Liver (tissue), 9 donors: ENCODE data around the gene SLC5A2. TPM values are rescaled to one million over a fixed set of nuclear protein-coding genes. Genes with fewer than 3 reads are reported as not detected.

Experiments used
- DNase-seq: peaks from one replicate; pipeline ENCODE4 v3.0.0-alpha.2; 2017; ENCODE audit warnings: low spot score
- H3K27ac ChIP-seq, 2 donors: one replicate each; pipeline ENCODE4 v1.7.0; 2013; ENCODE audit warnings: inconsistent platforms in 2 of 2, low read length in 2 of 2, control low read depth in 1 of 2, low read depth in 1 of 2, mild to moderate bottlenecking in 1 of 2
- H3K27me3 ChIP-seq, 4 donors: one replicate each; pipeline versions ENCODE4 v1.6.1 to v1.7.0; 2013; ENCODE audit warnings: low read length in 3 of 4, inconsistent platforms in 1 of 4, mild to moderate bottlenecking in 1 of 4, moderate library complexity in 1 of 4; ENCODE audit not compliant: control insufficient read depth in 4 of 4, insufficient read depth in 4 of 4
- H3K36me3 ChIP-seq, 4 donors: one replicate each; pipeline versions ENCODE4 v1.6.1 to v1.7.0; 2013; ENCODE audit warnings: low read length in 3 of 4, mild to moderate bottlenecking in 3 of 4, low read depth in 1 of 4, moderate library complexity in 1 of 4; ENCODE audit not compliant: control insufficient read depth in 4 of 4, insufficient read depth in 3 of 4
- H3K4me1 ChIP-seq, 4 donors: one replicate each; pipeline versions ENCODE4 v1.6.1 to v1.7.0; 2013; ENCODE audit warnings: low read length in 3 of 4, mild to moderate bottlenecking in 3 of 4, moderate library complexity in 1 of 4; ENCODE audit not compliant: control insufficient read depth in 4 of 4, insufficient read depth in 4 of 4
- H3K4me3 ChIP-seq, 3 donors: one replicate each; pipeline versions ENCODE4 v1.6.1 to v1.7.0; 2013; ENCODE audit warnings: low read length in 3 of 3, control low read depth in 1 of 3, low read depth in 1 of 3, mild to moderate bottlenecking in 1 of 3
- H3K9ac ChIP-seq, 2 donors: one replicate each; pipeline ENCODE4 v1.7.0; 2013; ENCODE audit warnings: low read length in 2 of 2, mild to moderate bottlenecking in 2 of 2, moderate library complexity in 2 of 2, control low read depth in 1 of 2, low read depth in 1 of 2
- H3K9me3 ChIP-seq, 4 donors: one replicate each; pipeline versions ENCODE4 v1.6.1 to v1.7.0; 2013; ENCODE audit warnings: low read length in 3 of 4; ENCODE audit not compliant: control insufficient read depth in 4 of 4
- EGR1 ChIP-seq, 2 donors: IDR thresholded peaks; 2 replicates each; pipeline ENCODE4 v1.6.1; 2016 to 2018; ENCODE audit warnings: antibody characterized with exemption in 2 of 2, low read depth in 2 of 2
- FOXA1 ChIP-seq: IDR thresholded peaks from 2 replicates; pipeline ENCODE4 v1.6.1; 2016; ENCODE audit warnings: antibody characterized with exemption
- FOXA2 ChIP-seq: IDR thresholded peaks from 2 replicates; pipeline ENCODE4 v1.6.1; 2016; ENCODE audit warnings: antibody characterized with exemption
- GABPA ChIP-seq, 2 donors: IDR thresholded peaks in 1 of 2; conservative IDR thresholded peaks in 1 of 2; 2 replicates each; pipeline ENCODE4 v1.6.1; 2016; ENCODE audit warnings: antibody characterized with exemption in 2 of 2, mild to moderate bottlenecking in 1 of 2, moderate library complexity in 1 of 2
- HNF4A ChIP-seq, 2 donors: conservative IDR thresholded peaks; 2 replicates each; pipeline ENCODE4 v1.6.1; 2016; ENCODE audit warnings: antibody characterized with exemption in 2 of 2, mild to moderate bottlenecking in 2 of 2
- JUND ChIP-seq, 2 donors: IDR thresholded peaks; 2 replicates each; pipeline ENCODE4 v1.6.1; 2016; ENCODE audit warnings: antibody characterized with exemption in 2 of 2
- NR2F2 ChIP-seq: IDR thresholded peaks from 2 replicates; pipeline ENCODE4 v1.6.1; 2016; ENCODE audit warnings: antibody characterized with exemption
- RAD21 ChIP-seq, 2 donors: IDR thresholded peaks; 2 replicates each; pipeline ENCODE4 v1.6.1; 2016; ENCODE audit warnings: antibody characterized with exemption in 2 of 2, mild to moderate bottlenecking in 2 of 2
- RXRA ChIP-seq, 2 donors: IDR thresholded peaks; 2 replicates each; pipeline ENCODE4 v1.6.1; 2017 to 2018; ENCODE audit warnings: antibody characterized with exemption in 2 of 2, mild to moderate bottlenecking in 1 of 2
- SP1 ChIP-seq: IDR thresholded peaks from 2 replicates; pipeline ENCODE4 v1.6.1; 2018; ENCODE audit warnings: antibody characterized with exemption, mild to moderate bottlenecking
- TAF1 ChIP-seq: conservative IDR thresholded peaks from 2 replicates; pipeline ENCODE4 v1.6.1; 2016; ENCODE audit warnings: antibody characterized with exemption, mild to moderate bottlenecking
- YY1 ChIP-seq: IDR thresholded peaks from 2 replicates; pipeline ENCODE4 v1.6.1; 2016; ENCODE audit warnings: antibody characterized with exemption, mild to moderate bottlenecking
- WGBS: extraction: QIAGEN DNeasy Blood & Tissue Kit; methylation state at CpG from one replicate; pipeline ENCODE4 v1.1.7; 2013; 5-methylcytosine and 5-hydroxymethylcytosine counted together
- polyA plus RNA-seq, 2 donors: library from polyadenylated mRNA; stranded (reverse) in 1 of 2; unstranded in 1 of 2; fragments of 200-250 nt in 1 of 2; fragments of >200 nt in 1 of 2; fragmentation: Nextera tagmentation in 1 of 2; extraction: Ambion mirVana in 1 of 2; gene quantifications; one replicate each; pipeline versions ENCODE4 v1.2.1 to v1.2.3, GENCODE V29; 2013 to 2015
- total RNA-seq, 2 donors: library from RNA; depleted of rRNA; stranded (reverse); fragments of >200 nt; gene quantifications; one replicate each; pipeline ENCODE4 v1.2.3, GENCODE V29; 2014
- TF ChIP-seq, protein P1 (sequence below): IDR thresholded peaks from 2 replicates; pipeline ENCODE4 v1.6.1; 2016; ENCODE audit warnings: antibody characterized with exemption
- TF ChIP-seq, protein P2 (sequence below): fragments of 150-350 bp; IDR thresholded peaks from 2 replicates; pipeline ENCODE4 v1.5.1; 2017; ENCODE audit warnings: improper control_type of control experiment, low read depth, low read length; ENCODE audit not compliant: missing input control
- TF ChIP-seq, protein P3 (sequence below): IDR thresholded peaks from 2 replicates; pipeline ENCODE4 v1.6.1; 2016; ENCODE audit warnings: antibody characterized with exemption
- donor health status: healthy.
- donor health status: healthy.
- donor health status: healthy.
- donor health status: healthy.
- donor health status: healthy.

SLC5A2 gene
- total and polyA plus RNA-seq, 4 donors, result 0.14 to 8.1 (median 0.93) TPM; not detected in 1

- peaks cover 3 to 35% (median 16%) of the 10 kb centered on the region in 4 donors for H3K36me3 ChIP-seq
- DNase-seq, result no peak
- WGBS, result 93% methylated on average over 22 of the region's 22 CpGs
Measured at GRCh38 chr16:31489616-31490584, 7.0 kb downstream of the SLC5A2 start.

DNA sequence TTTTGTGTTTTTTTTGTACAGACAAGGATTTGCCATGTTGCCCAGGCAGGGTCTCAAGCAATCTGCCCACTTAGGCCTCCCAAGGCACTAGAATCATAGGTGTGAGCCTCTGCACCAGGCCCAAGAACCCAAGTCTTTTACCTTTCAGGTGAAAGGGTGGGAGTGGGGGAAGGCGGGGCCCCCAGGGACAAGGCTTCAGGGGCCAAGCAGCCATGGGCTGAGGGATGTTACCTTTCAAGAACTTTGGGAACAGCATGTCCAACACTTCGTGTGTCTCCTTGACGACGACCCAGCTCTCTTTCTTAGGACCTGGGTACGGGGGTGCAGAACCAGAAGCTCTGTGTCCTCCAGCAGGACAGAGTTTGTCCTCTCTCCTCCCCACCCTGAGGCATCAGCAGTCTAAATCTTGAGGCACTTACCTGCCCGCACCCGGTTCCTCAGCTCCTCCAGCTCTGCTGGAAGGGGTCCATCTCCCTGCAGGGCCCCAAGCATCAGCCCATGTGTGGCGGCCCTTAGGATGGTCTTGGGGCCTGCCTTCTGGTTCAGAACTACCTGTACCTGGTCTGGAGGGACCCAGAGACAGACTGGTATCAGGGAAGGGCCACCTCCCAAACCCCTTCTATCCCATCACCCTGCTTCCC is 9.0 kb downstream of the SLC5A2 start:
- H3K9ac ChIP-seq, result no peak overlapping the region
- H3K4me1 ChIP-seq, result peaks cover 3 to 17% (median 11%) of the 10 kb centered on the region in 4 donors
- no peaks in the 10 kb centered on the region for H3K9me3 ChIP-seq
- no peak for DNase-seq
- no peak overlapping the region for H3K4me3 ChIP-seq
- WGBS, result 97% methylated on average over 8 of the region's 8 CpGs
- H3K27me3 ChIP-seq, result no peaks in the 10 kb centered on the region
- no peak for TF ChIP-seq EGR1 (IDR thresholded peaks at IDR 0.05; ENCODE audit: low read depth in 2 of 2)
- TF ChIP-seq JUND (IDR thresholded peaks at IDR 0.05), result no peak
- TF ChIP-seq RAD21 (IDR thresholded peaks at IDR 0.05), result no peak
- TF ChIP-seq NR2F2, result no peak
- no peak for TF ChIP-seq FOXA2
- TF ChIP-seq HNF4A (conservative IDR thresholded peaks at IDR 0.05), result no peak
- no peak for TF ChIP-seq RXRA (IDR thresholded peaks at IDR 0.05)
- TF ChIP-seq, protein P1, sequence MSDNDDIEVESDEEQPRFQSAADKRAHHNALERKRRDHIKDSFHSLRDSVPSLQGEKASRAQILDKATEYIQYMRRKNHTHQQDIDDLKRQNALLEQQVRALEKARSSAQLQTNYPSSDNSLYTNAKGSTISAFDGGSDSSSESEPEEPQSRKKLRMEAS, result no peak
- peaks cover 5 to 50% (median 26%) of the 10 kb centered on the region in 4 donors for H3K36me3 ChIP-seq
- H3K27ac ChIP-seq, result no peak overlapping the region

More at GRCh38 chr16:31489616-31490584, 7.0 kb downstream of the SLC5A2 start:
- H3K27me3 ChIP-seq, result no peaks in the 10 kb centered on the region
- H3K27ac ChIP-seq, result no peak overlapping the region
- no peaks in the 10 kb centered on the region for H3K9me3 ChIP-seq
- TF ChIP-seq SP1, result no peak
- TF ChIP-seq GABPA (IDR thresholded peaks at IDR 0.05 in 1 of 2, conservative IDR thresholded peaks at IDR 0.05 in 1 of 2), result no peak
- TF ChIP-seq, protein P2, sequence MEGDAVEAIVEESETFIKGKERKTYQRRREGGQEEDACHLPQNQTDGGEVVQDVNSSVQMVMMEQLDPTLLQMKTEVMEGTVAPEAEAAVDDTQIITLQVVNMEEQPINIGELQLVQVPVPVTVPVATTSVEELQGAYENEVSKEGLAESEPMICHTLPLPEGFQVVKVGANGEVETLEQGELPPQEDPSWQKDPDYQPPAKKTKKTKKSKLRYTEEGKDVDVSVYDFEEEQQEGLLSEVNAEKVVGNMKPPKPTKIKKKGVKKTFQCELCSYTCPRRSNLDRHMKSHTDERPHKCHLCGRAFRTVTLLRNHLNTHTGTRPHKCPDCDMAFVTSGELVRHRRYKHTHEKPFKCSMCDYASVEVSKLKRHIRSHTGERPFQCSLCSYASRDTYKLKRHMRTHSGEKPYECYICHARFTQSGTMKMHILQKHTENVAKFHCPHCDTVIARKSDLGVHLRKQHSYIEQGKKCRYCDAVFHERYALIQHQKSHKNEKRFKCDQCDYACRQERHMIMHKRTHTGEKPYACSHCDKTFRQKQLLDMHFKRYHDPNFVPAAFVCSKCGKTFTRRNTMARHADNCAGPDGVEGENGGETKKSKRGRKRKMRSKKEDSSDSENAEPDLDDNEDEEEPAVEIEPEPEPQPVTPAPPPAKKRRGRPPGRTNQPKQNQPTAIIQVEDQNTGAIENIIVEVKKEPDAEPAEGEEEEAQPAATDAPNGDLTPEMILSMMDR, result no peak
- TF ChIP-seq TAF1, result no peak
- no peak for TF ChIP-seq JUND (IDR thresholded peaks at IDR 0.05)
- TF ChIP-seq YY1, result no peak
- H3K9ac ChIP-seq, result no peak overlapping the region
- H3K4me3 ChIP-seq, result no peak overlapping the region
- peaks cover 3 to 17% (median 11%) of the 10 kb centered on the region in 4 donors for H3K4me1 ChIP-seq

DNA sequence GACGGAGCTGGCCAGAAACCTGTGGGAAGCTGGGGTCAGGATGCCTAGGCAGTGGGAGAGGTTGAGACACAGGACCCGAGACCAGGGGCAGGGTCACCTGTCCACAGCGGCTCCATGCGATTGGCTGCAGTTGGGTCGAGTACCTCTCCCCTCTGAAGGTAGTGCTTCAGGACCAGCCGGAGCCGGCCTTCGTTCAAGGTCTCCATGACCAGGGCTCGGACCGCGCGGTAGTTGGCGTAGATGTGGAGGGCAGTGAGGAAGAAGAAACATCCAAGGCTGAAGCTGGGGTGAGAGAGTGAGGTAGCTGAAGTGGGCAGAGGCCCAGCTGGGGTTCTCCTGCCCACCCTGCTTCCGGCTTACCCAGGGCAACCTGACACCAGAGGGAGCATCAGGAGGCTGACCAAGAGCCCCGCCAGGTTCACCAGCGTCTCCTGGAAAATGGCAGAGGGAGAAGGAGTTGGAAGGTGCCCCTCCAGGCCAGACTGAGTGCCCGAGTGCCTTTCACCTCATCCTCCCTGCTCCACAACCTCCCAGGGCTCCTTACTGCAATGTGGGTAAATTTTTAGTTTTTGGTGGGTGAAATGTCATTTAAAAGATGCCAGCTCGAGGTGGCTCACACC is 10.7 kb downstream of the SLC5A2 start:
- WGBS, result 98% methylated on average over 18 of the region's 18 CpGs
- no peak for TF ChIP-seq EGR1 (IDR thresholded peaks at IDR 0.05; ENCODE audit: low read depth in 2 of 2)
- TF ChIP-seq, protein P3, sequence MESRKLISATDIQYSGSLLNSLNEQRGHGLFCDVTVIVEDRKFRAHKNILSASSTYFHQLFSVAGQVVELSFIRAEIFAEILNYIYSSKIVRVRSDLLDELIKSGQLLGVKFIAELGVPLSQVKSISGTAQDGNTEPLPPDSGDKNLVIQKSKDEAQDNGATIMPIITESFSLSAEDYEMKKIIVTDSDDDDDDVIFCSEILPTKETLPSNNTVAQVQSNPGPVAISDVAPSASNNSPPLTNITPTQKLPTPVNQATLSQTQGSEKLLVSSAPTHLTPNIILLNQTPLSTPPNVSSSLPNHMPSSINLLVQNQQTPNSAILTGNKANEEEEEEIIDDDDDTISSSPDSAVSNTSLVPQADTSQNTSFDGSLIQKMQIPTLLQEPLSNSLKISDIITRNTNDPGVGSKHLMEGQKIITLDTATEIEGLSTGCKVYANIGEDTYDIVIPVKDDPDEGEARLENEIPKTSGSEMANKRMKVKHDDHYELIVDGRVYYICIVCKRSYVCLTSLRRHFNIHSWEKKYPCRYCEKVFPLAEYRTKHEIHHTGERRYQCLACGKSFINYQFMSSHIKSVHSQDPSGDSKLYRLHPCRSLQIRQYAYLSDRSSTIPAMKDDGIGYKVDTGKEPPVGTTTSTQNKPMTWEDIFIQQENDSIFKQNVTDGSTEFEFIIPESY, result no peak
- no peak for TF ChIP-seq GABPA (IDR thresholded peaks at IDR 0.05 in 1 of 2, conservative IDR thresholded peaks at IDR 0.05 in 1 of 2)
- TF ChIP-seq, protein P1, result no peak
- TF ChIP-seq FOXA1, result no peak
- TF ChIP-seq HNF4A (conservative IDR thresholded peaks at IDR 0.05), result no peak
- TF ChIP-seq RXRA (IDR thresholded peaks at IDR 0.05), result no peak
- TF ChIP-seq, protein P2, result no peak
- no peak for TF ChIP-seq YY1
- Histone ChIP-seq H3K36me3 (peaks cover 6 to 63% (median 39%) of the 10 kb centered on the region in 4 donors), H3K27ac (no peak overlapping the region), H3K9me3 (no peaks in the 10 kb centered on the region), H3K4me1 (peaks cover 0 to 2% (median 0%) of the 10 kb centered on the region in 4 donors), H3K27me3 (no peaks in the 10 kb centered on the region), H3K9ac (no peak overlapping the region), H3K4me3 (no peak overlapping the region)
- no peak for DNase-seq
